Activated CD8-positive, alpha-beta T cell treated with anti-CD3 and anti-CD28 coated beads for 36 hours (primary cell): ENCODE results near the gene IGSF3. TPM values are rescaled to one million over a fixed set of nuclear protein-coding genes. Genes with fewer than 3 reads are reported as not detected.
A peak's percentile ranks its signal among the peaks of the same experiment; 100 is the strongest.
"Not testable (repeated sequence)": the region's sequence is repeated elsewhere in the genome, so short reads cannot be mapped to it uniquely, and the experiment has no call there.

Experiments used
- ATAC-seq: fragments of 200-7000 bp; cut with Tn5 transposase; one replicate; pipeline ENCODE4 v1.10.0; 2021; ENCODE audit warnings: mild to moderate bottlenecking, moderate library complexity
- CTCF ChIA-PET: fragments of 350-600 bp; sonication (Branson Sonifier 250); formaldehyde crosslinking; loops from one replicate; lab custom pipeline; 2021; ENCODE audit warnings: antibody characterized with exemption; lab: Charles Lee
- POLR2A ChIA-PET: fragments of 350-600 bp; sonication (Branson Sonifier 250); formaldehyde crosslinking; loops from one replicate; lab custom pipeline; 2021; ENCODE audit warnings: antibody characterized with exemption; lab: Charles Lee
- DNase-seq: peaks from one replicate; pipeline ENCODE4 v3.0.0-alpha.2; 2020
- H3K27ac Mint-ChIP-seq: one replicate; pipeline ENCODE4 v1.8.0; 2021; ENCODE audit warnings: mild to moderate bottlenecking, mixed read lengths
- H3K27me3 Mint-ChIP-seq: one replicate; pipeline ENCODE4 v1.8.0; 2021; ENCODE audit warnings: mixed read lengths
- H3K36me3 Mint-ChIP-seq: one replicate; pipeline ENCODE4 v1.8.0; 2021; ENCODE audit warnings: low read depth, mixed read lengths
- H3K4me1 Mint-ChIP-seq: one replicate; pipeline ENCODE4 v1.8.0; 2021; ENCODE audit warnings: low read depth, mixed read lengths
- H3K4me3 Mint-ChIP-seq: one replicate; pipeline ENCODE4 v1.8.0; 2021; ENCODE audit warnings: mild to moderate bottlenecking, moderate library complexity, mixed read lengths
- H3K9me3 Mint-ChIP-seq: one replicate; pipeline ENCODE4 v1.8.0; 2021; ENCODE audit warnings: mixed read lengths
- intact Hi-C: fragments of 100-400 bp; cut with micrococcal nuclease; formaldehyde crosslinking; loops from one replicate; pipeline ENCODE4 v1.10.0; 2022
- total RNA-seq, 2 experiments: library from RNA; stranded (reverse); gene quantifications; one replicate each; pipeline ENCODE4 v1.2.3, GENCODE V29; 2021
- TF ChIP-seq, protein P1 (sequence below): fragments of 200-600 bp; IDR thresholded peaks from one replicate; pipeline ENCODE4 v1.8.0; 2022; ENCODE audit warnings: antibody characterized with exemption, mild to moderate bottlenecking

Gene IGSF3
- total RNA-seq, 2 experiments from 2014 or later: 0.54 to 0.72 TPM

DNA sequence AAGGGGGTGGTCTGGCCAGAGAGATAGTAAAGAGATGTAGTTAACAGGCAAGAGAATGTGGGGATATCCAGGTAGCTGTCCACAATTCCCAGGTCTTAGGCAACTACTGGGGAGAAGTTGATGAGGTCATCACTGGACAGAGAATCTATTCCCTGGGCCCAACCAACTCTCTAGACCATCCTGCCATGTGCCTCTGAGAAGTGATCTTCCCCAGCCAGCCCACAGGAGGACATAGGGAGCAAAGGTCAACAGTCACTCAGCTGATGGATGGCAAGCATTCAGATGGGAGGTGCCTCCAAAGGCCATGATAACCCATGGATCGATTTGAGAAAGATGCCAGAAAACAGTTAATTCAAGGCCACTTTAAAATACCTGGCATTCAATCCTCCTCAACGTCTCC is 36.0 kb downstream of the IGSF3 start:
- H3K27me3 Mint-ChIP-seq, intact Hi-C loops, H3K9me3 Mint-ChIP-seq, H3K27ac Mint-ChIP-seq, DNase-seq, H3K4me3 Mint-ChIP-seq, ATAC-seq, H3K36me3 Mint-ChIP-seq, POLR2A ChIA-PET: not testable (repeated sequence)
- CTCF ChIA-PET: interaction anchor here (1.4 kb wide), 1 partner anchor 57 kb away, joined by 3 read pairs; no protein-coding TSS in a partner anchor
- peaks cover 18% of the 10 kb centered on the region for H3K4me1 Mint-ChIP-seq

DNA sequence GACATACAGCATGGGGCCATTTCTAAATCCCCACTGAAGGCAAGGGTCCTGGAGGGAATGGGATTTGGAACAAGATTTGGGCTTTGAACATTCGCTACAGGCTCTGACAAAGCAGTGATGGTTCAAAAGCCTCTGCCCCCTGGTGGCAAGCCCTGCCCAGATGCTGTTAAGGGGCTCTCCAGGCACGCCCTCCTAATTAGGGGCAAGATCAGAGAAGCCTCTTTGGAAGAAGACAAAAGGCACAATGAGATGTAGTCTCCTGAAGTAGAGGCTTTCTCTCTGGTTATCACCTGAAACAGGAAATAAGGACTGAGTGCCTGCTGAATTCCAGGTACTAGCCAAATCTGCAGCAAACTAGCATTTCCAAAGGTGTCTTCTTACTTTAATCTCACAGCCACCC is 37.5 kb downstream of the IGSF3 start:
- H3K27me3 Mint-ChIP-seq, intact Hi-C loops, CTCF ChIA-PET, POLR2A ChIA-PET, ATAC-seq, H3K27ac Mint-ChIP-seq, H3K9me3 Mint-ChIP-seq, H3K36me3 Mint-ChIP-seq, H3K4me3 Mint-ChIP-seq, DNase-seq: not testable (repeated sequence)
- H3K4me1 Mint-ChIP-seq: peaks cover 18% of the 10 kb centered on the region
- TF ChIP-seq, protein P1, sequence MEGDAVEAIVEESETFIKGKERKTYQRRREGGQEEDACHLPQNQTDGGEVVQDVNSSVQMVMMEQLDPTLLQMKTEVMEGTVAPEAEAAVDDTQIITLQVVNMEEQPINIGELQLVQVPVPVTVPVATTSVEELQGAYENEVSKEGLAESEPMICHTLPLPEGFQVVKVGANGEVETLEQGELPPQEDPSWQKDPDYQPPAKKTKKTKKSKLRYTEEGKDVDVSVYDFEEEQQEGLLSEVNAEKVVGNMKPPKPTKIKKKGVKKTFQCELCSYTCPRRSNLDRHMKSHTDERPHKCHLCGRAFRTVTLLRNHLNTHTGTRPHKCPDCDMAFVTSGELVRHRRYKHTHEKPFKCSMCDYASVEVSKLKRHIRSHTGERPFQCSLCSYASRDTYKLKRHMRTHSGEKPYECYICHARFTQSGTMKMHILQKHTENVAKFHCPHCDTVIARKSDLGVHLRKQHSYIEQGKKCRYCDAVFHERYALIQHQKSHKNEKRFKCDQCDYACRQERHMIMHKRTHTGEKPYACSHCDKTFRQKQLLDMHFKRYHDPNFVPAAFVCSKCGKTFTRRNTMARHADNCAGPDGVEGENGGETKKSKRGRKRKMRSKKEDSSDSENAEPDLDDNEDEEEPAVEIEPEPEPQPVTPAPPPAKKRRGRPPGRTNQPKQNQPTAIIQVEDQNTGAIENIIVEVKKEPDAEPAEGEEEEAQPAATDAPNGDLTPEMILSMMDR: peak; percentile 15

DNA sequence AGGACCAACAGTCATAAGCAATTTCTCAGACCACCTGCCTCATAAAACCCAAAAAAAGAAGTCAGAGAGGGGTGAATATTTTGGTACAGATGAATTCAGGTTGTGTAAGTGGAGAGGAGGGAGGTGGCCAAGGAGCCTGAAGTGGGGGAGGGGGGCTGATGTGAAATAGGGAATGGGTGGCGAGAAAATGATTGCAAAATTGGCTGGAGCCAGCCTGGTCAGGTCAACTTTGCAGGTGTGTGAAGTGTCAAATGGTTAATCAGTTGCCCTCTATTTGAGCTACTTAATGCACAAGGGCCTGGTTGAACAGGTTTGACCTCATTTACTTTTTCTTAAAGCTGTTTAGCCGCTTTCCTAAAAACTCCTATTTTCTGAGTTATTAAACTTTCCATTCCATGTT is 38.1 kb downstream of the IGSF3 start:
- H3K27ac Mint-ChIP-seq, H3K9me3 Mint-ChIP-seq, H3K27me3 Mint-ChIP-seq, H3K36me3 Mint-ChIP-seq, intact Hi-C loops, POLR2A ChIA-PET, ATAC-seq, H3K4me3 Mint-ChIP-seq, DNase-seq, CTCF ChIA-PET: not testable (repeated sequence)
- peaks cover 18% of the 10 kb centered on the region for H3K4me1 Mint-ChIP-seq

DNA sequence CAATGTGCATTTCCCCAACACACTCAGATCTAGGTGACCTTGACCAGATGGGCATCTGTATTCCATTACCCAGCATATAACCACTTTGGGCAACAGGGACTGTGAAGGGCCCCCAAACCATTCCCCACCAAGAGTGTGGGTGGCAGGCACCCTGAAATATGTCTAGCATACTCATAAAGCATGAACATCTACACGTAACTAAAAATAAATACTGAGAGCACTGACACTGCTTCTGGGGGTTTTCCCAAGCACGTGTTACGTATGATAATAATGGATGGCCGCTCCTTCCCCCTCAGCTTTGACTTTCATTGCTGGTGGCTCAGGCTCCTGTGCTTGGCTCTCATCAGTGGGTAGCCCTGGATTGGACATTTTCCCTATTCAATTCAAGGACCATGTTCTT is 39.1 kb downstream of the IGSF3 start:
- ChIA-PET CTCF (interaction anchor here (1.8 kb wide), 1 partner anchor 54 kb away, joined by 5 read pairs; no protein-coding TSS in a partner anchor), POLR2A (no interaction called here)
- Mint-ChIP-seq H3K9me3 (no peaks in the 10 kb centered on the region), H3K4me3 (no peak overlapping the region), H3K4me1 (peaks cover 18% of the 10 kb centered on the region), H3K27ac (peak overlapping the region; percentile 40), H3K27me3 (peaks cover 10% of the 10 kb centered on the region), H3K36me3 (no peaks in the 10 kb centered on the region)
- intact Hi-C loops: no loop called here
- ATAC-seq: no peak
- peak; percentile 42 for DNase-seq
- TF ChIP-seq, protein P1: no peak

DNA sequence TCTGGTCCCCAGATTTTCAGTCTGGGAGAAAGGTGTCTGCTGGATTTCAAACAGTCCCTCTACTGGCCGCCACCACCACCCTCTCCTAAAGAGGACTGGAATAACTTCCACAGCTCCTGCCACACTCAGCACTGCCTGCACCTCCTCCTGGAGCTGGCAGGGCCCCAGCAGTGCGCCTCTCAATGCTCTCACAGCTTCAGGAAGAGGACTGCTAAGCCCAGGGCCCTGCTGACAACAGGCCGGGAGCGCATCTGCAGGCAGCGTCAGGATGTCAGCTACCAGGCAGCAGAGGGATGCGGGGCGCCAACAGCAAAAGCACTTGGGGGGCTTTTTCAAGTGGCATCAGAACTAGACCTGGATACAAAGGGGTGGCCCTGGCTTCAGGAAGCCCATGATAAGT is 40.2 kb downstream of the IGSF3 start:
- ATAC-seq, H3K27ac Mint-ChIP-seq, POLR2A ChIA-PET, H3K27me3 Mint-ChIP-seq, H3K36me3 Mint-ChIP-seq, DNase-seq, H3K9me3 Mint-ChIP-seq, H3K4me3 Mint-ChIP-seq, intact Hi-C loops: not testable (repeated sequence)
- H3K4me1 Mint-ChIP-seq: peaks cover 18% of the 10 kb centered on the region
- CTCF ChIA-PET: interaction anchor here (1.8 kb wide), 1 partner anchor 53 kb away, joined by 5 read pairs; no protein-coding TSS in a partner anchor

DNA sequence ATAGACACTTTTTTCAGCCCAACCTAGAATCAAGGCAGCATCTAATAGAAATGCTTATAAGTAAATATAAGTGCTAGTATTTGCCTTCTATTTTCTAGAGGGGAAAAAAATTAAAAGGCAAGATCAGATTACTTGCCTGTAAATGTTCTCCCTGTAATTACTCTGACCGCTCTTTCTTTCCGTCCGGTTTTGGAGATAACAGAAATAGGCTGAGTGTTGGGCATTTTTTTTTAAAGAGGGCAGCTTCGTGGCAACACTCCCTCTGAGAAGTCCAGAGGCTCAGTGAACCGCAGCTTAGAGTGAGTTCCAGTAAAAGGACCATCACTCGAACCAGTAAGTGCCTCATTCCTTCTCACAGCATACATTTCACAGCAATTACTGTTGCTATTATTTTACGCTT is 40.6 kb downstream of the IGSF3 start:
- H3K36me3 Mint-ChIP-seq, H3K9me3 Mint-ChIP-seq, POLR2A ChIA-PET, ATAC-seq, intact Hi-C loops, H3K4me3 Mint-ChIP-seq, DNase-seq, H3K27ac Mint-ChIP-seq, H3K27me3 Mint-ChIP-seq: not testable (repeated sequence)
- CTCF ChIA-PET: interaction anchor here (1.8 kb wide), 1 partner anchor 52 kb away, joined by 5 read pairs; no protein-coding TSS in a partner anchor
- H3K4me1 Mint-ChIP-seq: peaks cover 18% of the 10 kb centered on the region

DNA sequence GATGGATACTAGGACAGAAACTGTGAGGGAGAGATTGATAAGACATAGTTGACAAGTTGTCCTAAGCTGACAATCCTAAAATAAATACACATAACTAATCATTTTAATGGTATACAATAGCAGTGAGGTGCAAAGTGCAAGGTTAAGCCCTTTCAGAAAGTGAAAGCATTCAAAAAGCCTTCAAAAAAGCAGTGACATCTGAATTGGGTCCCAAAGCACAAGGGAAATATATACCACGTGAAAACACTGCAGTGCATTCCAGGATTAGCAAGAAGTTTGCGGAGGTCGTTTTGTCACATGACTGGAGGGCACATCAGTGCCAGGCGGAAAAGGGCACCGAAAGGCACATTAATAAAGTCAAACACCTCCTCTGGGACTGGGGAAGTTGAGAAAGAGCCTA is 42.4 kb downstream of the IGSF3 start:
- H3K27ac Mint-ChIP-seq, H3K4me3 Mint-ChIP-seq, ATAC-seq, H3K36me3 Mint-ChIP-seq, CTCF ChIA-PET, intact Hi-C loops, POLR2A ChIA-PET, H3K27me3 Mint-ChIP-seq, DNase-seq, H3K9me3 Mint-ChIP-seq: not testable (repeated sequence)
- peaks cover 18% of the 10 kb centered on the region for H3K4me1 Mint-ChIP-seq
